ENCODE measurements around the gene MACC1. TPM values are rescaled to one million over a fixed set of nuclear protein-coding genes. Genes with fewer than 3 reads are reported as not detected.

MACC1 gene
- polyA plus RNA-seq, 2 donors = 4.9 to 5.6 TPM

DNA sequence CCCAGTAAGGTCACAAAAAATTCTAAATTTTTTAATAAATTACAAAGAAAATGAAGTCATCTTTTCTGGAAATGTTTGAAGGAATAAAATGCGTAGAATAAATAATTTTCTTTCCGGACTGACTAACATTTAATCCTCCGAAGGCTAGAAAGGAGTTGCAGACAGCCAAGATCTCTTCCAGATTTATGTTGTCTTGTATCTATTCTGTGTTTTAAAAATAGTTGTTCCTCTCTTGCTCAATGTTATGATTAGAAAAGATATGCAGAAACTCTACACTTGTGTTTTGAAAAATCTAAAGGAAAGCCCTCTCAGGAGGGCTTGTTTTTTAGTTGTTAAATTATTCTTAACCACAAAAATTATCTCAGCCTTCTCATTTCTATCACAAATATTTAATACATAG, 70.7 kb downstream of the MACC1 start:
- H3K27ac ChIP-seq (ENCODE audit: low read depth in 2 of 2, low read length in 1 of 2) = no peak overlapping the region

DNA sequence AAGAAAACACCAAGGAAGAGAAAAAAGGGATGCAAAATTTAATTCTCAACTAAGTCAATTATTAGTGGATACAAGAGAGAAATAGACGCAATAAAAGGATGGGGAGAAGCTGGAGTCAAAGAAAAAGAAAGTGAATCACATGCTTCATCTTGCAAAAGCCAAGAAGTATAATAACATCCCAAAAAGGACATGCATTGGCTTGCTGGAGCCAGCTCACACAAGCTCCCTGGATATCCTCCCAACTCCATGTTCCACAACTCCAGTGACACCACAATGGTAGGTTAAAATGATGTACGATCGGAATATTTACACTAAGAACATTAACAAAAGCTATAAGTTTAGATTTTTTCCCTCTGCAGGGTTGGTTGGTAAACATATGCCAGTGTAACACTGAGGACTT, 72.4 kb downstream of the MACC1 start:
- Histone ChIP-seq H3K4me1 (ENCODE audit: control insufficient read depth in 2 of 2, insufficient read depth in 2 of 2, low read length in 1 of 2) (no peaks in the 10 kb centered on the region), H3K27me3 (ENCODE audit: control insufficient read depth in 1 of 2, insufficient read depth in 2 of 2, low read length in 2 of 2) (no peaks in the 10 kb centered on the region), H3K36me3 (ENCODE audit: control insufficient read depth in 2 of 2, insufficient read depth in 2 of 2, low read length in 1 of 2) (no peaks in the 10 kb centered on the region), H3K9me3 (ENCODE audit: control insufficient read depth in 2 of 2, insufficient read depth in 1 of 2, low read depth in 1 of 2, low read length in 1 of 2) (no peaks in the 10 kb centered on the region), H3K27ac (ENCODE audit: low read depth in 2 of 2, low read length in 1 of 2) (no peak overlapping the region), H3K4me3 (ENCODE audit: low read depth in 1 of 2, low read length in 2 of 2) (no peak overlapping the region)
- WGBS, 2 donors = 60 to 76% methylated on average over 3 of the region's 3 CpGs

More for the DNA sequence above, 70.7 kb downstream of the MACC1 start:
- H3K9me3 ChIP-seq (ENCODE audit: control insufficient read depth in 2 of 2, insufficient read depth in 1 of 2, low read depth in 1 of 2, low read length in 1 of 2) = no peaks in the 10 kb centered on the region
- H3K36me3 ChIP-seq (ENCODE audit: control insufficient read depth in 2 of 2, insufficient read depth in 2 of 2, low read length in 1 of 2) = no peaks in the 10 kb centered on the region
- no peaks in the 10 kb centered on the region for H3K27me3 ChIP-seq (ENCODE audit: control insufficient read depth in 1 of 2, insufficient read depth in 2 of 2, low read length in 2 of 2)
- WGBS, 2 donors = 64 to 73% methylated on average over 3 of the region's 3 CpGs
- H3K4me3 ChIP-seq (ENCODE audit: low read depth in 1 of 2, low read length in 2 of 2) = no peak overlapping the region
- no peaks in the 10 kb centered on the region for H3K4me1 ChIP-seq (ENCODE audit: control insufficient read depth in 2 of 2, insufficient read depth in 2 of 2, low read length in 1 of 2)

DNA sequence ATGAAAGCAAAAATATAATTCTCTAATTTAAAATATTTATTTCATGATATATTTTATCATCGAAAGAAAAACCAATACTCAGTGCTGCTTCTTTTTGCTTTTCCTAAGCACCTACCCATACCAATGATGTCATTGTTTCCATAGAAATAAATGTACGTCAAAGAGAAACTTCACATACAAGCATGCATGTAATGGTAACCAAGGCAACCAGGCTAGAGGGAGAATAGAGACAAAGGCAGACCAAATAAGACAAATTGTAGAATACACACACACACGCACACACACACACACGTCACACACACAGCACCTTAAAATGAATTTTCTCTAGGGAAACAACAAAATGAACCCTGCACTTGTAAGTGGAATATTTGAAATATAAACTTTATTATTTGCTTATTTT, 75.5 kb downstream of the MACC1 start:
- WGBS, 2 donors = 75 to 80% methylated on average over 4 of the region's 4 CpGs
- Histone ChIP-seq H3K4me3 (ENCODE audit: low read depth in 1 of 2, low read length in 2 of 2) (no peak overlapping the region), H3K9me3 (ENCODE audit: control insufficient read depth in 2 of 2, insufficient read depth in 1 of 2, low read depth in 1 of 2, low read length in 1 of 2) (no peaks in the 10 kb centered on the region), H3K27ac (ENCODE audit: low read depth in 2 of 2, low read length in 1 of 2) (no peak overlapping the region), H3K36me3 (ENCODE audit: control insufficient read depth in 2 of 2, insufficient read depth in 2 of 2, low read length in 1 of 2) (no peaks in the 10 kb centered on the region), H3K27me3 (ENCODE audit: control insufficient read depth in 1 of 2, insufficient read depth in 2 of 2, low read length in 2 of 2) (no peaks in the 10 kb centered on the region), H3K4me1 (ENCODE audit: control insufficient read depth in 2 of 2, insufficient read depth in 2 of 2, low read length in 1 of 2) (no peaks in the 10 kb centered on the region)

DNA sequence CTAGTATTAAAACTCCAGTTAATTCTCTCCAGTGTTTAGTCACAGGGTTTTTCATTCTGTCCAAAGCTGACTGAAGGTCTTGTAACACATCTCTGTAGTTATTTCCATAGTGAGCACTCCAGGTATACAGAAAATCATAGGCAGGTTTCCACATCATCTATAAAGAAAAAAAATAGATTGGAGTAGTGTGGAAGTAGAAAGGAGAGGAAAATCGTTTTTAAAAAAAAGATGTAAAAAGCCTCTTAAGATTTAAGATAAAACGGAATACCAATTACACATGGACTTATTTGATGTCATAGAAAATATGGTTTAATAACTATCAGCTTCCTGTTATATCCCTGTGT, 76.2 kb downstream of the MACC1 start:
- Histone ChIP-seq H3K4me1 (ENCODE audit: control insufficient read depth in 2 of 2, insufficient read depth in 2 of 2, low read length in 1 of 2) (no peaks in the 10 kb centered on the region), H3K27ac (ENCODE audit: low read depth in 2 of 2, low read length in 1 of 2) (no peak overlapping the region), H3K9me3 (ENCODE audit: control insufficient read depth in 2 of 2, insufficient read depth in 1 of 2, low read depth in 1 of 2, low read length in 1 of 2) (no peaks in the 10 kb centered on the region), H3K4me3 (ENCODE audit: low read depth in 1 of 2, low read length in 2 of 2) (no peak overlapping the region), H3K36me3 (ENCODE audit: control insufficient read depth in 2 of 2, insufficient read depth in 2 of 2, low read length in 1 of 2) (no peaks in the 10 kb centered on the region), H3K27me3 (ENCODE audit: control insufficient read depth in 1 of 2, insufficient read depth in 2 of 2, low read length in 2 of 2) (no peaks in the 10 kb centered on the region)
- 75 to 82% methylated on average over 2 of the region's 2 CpGs for WGBS, 2 donors

DNA sequence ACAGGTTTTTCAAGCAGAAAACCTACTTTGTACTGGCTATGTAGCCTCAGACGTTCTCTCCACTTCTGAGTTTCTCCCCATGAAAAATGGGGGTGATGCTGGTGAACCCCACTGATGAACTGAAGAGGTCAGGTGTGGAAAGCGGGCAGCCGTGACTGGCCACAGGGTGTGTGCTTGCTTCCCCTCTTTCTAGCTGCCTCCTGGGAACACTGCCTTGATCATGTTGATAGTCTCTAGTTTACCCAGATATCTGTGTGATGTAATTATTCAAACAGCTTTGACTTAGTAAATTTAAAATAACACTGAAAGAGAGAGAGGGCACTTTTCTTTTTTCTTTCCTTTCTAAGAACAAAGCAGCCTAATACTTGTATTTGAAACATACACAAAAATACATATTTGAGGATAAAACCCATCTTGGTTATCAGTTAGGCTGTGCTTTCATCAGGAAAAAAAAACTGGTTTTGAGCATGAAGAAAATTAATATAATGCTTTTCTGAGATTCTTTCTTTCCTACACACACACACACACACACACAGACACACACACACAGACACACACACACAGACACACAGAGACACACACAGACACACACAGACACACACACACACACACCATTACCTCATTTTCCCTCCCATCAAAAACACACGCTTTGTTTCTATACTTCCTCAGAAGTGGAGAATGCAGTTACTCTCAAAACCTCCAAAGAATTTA, 76.7 kb downstream of the MACC1 start:
- WGBS, 2 donors = 55 to 64% methylated on average over 4 of the region's 4 CpGs
- H3K36me3 ChIP-seq (ENCODE audit: control insufficient read depth in 2 of 2, insufficient read depth in 2 of 2, low read length in 1 of 2) = no peaks in the 10 kb centered on the region
- no peak overlapping the region for H3K27ac ChIP-seq (ENCODE audit: low read depth in 2 of 2, low read length in 1 of 2)
- no peaks in the 10 kb centered on the region for H3K9me3 ChIP-seq (ENCODE audit: control insufficient read depth in 2 of 2, insufficient read depth in 1 of 2, low read depth in 1 of 2, low read length in 1 of 2)
- H3K27me3 ChIP-seq (ENCODE audit: control insufficient read depth in 1 of 2, insufficient read depth in 2 of 2, low read length in 2 of 2) = no peaks in the 10 kb centered on the region
- H3K4me3 ChIP-seq (ENCODE audit: low read depth in 1 of 2, low read length in 2 of 2) = no peak overlapping the region
- no peaks in the 10 kb centered on the region for H3K4me1 ChIP-seq (ENCODE audit: control insufficient read depth in 2 of 2, insufficient read depth in 2 of 2, low read length in 1 of 2)

DNA sequence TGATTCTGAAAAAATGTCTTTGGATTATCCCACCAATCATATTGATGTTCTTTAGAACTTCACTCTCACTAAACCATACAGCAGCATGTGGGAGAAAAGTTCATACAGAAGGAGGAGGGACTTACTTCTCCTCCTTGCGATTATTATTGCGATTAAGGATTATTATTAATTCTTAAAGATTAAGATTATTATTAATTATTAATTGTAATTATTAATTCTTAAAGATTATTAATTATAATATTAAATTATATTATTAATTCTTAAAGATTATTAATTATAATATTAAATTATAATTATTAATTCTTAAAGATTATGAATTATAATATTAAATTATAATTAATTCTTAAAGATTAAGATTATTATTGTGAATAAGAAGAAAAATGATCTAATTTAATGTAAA, 80.5 kb downstream of the MACC1 start:
- H3K27me3 ChIP-seq (ENCODE audit: control insufficient read depth in 1 of 2, insufficient read depth in 2 of 2, low read length in 2 of 2) = no peaks in the 10 kb centered on the region
- no peaks in the 10 kb centered on the region for H3K4me1 ChIP-seq (ENCODE audit: control insufficient read depth in 2 of 2, insufficient read depth in 2 of 2, low read length in 1 of 2)
- H3K27ac ChIP-seq (ENCODE audit: low read depth in 2 of 2, low read length in 1 of 2) = no peak overlapping the region
- WGBS, 2 donors = 98 to 99% methylated on average over 2 of the region's 2 CpGs
- H3K4me3 ChIP-seq (ENCODE audit: low read depth in 1 of 2, low read length in 2 of 2) = no peak overlapping the region
- H3K9me3 ChIP-seq (ENCODE audit: control insufficient read depth in 2 of 2, insufficient read depth in 1 of 2, low read depth in 1 of 2, low read length in 1 of 2) = no peaks in the 10 kb centered on the region
- no peaks in the 10 kb centered on the region for H3K36me3 ChIP-seq (ENCODE audit: control insufficient read depth in 2 of 2, insufficient read depth in 2 of 2, low read length in 1 of 2)

DNA sequence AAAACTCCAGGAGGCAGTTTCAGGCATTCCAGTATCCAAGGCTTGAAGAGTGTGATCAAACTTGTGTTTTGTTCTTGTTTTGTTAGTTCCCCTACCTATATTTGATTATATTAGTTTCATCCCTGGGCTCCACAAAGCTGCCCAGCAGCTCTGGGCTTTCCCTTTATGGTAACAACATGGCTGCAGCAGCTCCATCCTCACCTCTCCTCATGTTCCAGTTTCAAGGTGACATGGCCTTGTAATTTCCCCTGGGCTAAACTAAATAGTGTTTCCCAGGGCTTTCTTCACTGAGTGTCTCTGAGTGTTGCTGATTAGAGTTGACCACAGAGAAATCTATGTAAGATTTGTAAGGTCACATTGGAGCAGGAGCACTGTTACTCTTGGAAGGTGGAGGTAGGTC, 83.4 kb downstream of the MACC1 start:
- no peaks in the 10 kb centered on the region for H3K36me3 ChIP-seq (ENCODE audit: control insufficient read depth in 2 of 2, insufficient read depth in 2 of 2, low read length in 1 of 2)
- no peaks in the 10 kb centered on the region for H3K4me1 ChIP-seq (ENCODE audit: control insufficient read depth in 2 of 2, insufficient read depth in 2 of 2, low read length in 1 of 2)
- H3K27me3 ChIP-seq (ENCODE audit: control insufficient read depth in 1 of 2, insufficient read depth in 2 of 2, low read length in 2 of 2) = no peaks in the 10 kb centered on the region
- H3K4me3 ChIP-seq (ENCODE audit: low read depth in 1 of 2, low read length in 2 of 2) = no peak overlapping the region
- no peaks in the 10 kb centered on the region for H3K9me3 ChIP-seq (ENCODE audit: control insufficient read depth in 2 of 2, insufficient read depth in 1 of 2, low read depth in 1 of 2, low read length in 1 of 2)
- no peak overlapping the region for H3K27ac ChIP-seq (ENCODE audit: low read depth in 2 of 2, low read length in 1 of 2)

DNA sequence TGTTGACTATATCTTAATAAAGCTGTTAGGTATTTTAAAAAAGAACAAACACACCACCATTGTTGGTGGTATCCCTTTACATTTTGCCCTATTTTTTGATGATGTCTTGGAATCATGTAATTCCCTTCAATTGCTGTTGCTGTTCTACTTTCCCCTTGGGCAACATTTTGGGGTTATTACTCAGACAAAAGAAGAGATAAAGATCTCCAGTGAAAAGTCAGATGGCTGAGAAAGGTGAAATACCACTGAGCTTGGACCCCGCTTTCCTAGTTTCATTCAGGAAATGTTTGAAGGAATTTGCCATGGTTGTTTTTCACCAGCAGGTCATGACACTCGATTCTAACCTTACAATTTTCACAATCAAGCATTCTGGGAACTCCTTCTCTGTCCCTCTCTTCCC, 84.6 kb downstream of the MACC1 start:
- H3K36me3 ChIP-seq (ENCODE audit: control insufficient read depth in 2 of 2, insufficient read depth in 2 of 2, low read length in 1 of 2) = no peaks in the 10 kb centered on the region
- H3K4me1 ChIP-seq (ENCODE audit: control insufficient read depth in 2 of 2, insufficient read depth in 2 of 2, low read length in 1 of 2) = no peaks in the 10 kb centered on the region
- 80 to 84% methylated on average over 2 of the region's 2 CpGs for WGBS, 2 donors

DNA sequence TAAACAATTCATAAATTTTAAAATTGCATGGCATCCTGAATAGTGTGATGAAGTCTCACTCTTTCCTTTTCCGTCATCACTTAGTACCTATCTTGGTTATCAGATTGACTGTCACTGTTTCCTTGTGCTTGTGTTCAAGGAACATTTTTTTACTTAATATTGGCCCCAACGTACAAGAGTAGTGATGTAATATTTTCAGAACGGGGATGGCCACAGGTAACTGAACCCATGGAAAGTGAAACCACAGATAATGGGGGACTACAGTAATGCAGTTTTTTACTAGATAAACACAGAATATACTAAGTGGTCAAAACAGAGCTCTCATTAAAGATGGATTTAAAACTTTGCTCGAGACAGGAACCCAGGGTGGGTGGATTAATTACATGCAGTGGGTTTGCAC, 85.4 kb downstream of the MACC1 start:
- Histone ChIP-seq H3K27me3 (ENCODE audit: control insufficient read depth in 1 of 2, insufficient read depth in 2 of 2, low read length in 2 of 2) (no peaks in the 10 kb centered on the region), H3K36me3 (ENCODE audit: control insufficient read depth in 2 of 2, insufficient read depth in 2 of 2, low read length in 1 of 2) (no peaks in the 10 kb centered on the region), H3K4me3 (ENCODE audit: low read depth in 1 of 2, low read length in 2 of 2) (no peak overlapping the region), H3K4me1 (ENCODE audit: control insufficient read depth in 2 of 2, insufficient read depth in 2 of 2, low read length in 1 of 2) (no peaks in the 10 kb centered on the region), H3K9me3 (ENCODE audit: control insufficient read depth in 2 of 2, insufficient read depth in 1 of 2, low read depth in 1 of 2, low read length in 1 of 2) (no peaks in the 10 kb centered on the region), H3K27ac (ENCODE audit: low read depth in 2 of 2, low read length in 1 of 2) (no peak overlapping the region)
- WGBS, 2 donors = 77 to 86% methylated on average over 4 of the region's 4 CpGs

More for the DNA sequence above, 84.6 kb downstream of the MACC1 start:
- no peaks in the 10 kb centered on the region for H3K9me3 ChIP-seq (ENCODE audit: control insufficient read depth in 2 of 2, insufficient read depth in 1 of 2, low read depth in 1 of 2, low read length in 1 of 2)
- no peaks in the 10 kb centered on the region for H3K27me3 ChIP-seq (ENCODE audit: control insufficient read depth in 1 of 2, insufficient read depth in 2 of 2, low read length in 2 of 2)
- H3K27ac ChIP-seq (ENCODE audit: low read depth in 2 of 2, low read length in 1 of 2) = no peak overlapping the region
- no peak overlapping the region for H3K4me3 ChIP-seq (ENCODE audit: low read depth in 1 of 2, low read length in 2 of 2)

DNA sequence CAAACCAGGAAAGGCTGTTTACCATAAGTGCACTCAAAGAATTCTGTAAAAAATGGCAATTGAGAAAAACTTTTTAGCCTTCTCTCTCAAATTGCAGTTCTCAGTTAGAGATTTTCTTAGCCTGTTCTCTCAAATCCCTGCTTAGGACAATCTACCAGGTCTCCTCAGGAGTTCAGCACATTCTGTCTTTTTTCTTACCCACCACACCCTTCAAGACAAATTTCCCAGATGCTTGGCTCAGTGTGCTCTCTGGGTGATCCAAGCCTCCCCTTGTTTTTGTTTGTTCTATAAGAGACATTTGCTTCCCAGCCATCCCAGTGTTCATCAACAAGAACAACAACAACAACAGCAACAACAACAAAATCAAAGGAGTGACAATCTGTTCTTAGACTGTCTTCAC, 87.3 kb downstream of the MACC1 start:
- H3K4me3 ChIP-seq (ENCODE audit: low read depth in 1 of 2, low read length in 2 of 2) = no peak overlapping the region
- H3K4me1 ChIP-seq (ENCODE audit: control insufficient read depth in 2 of 2, insufficient read depth in 2 of 2, low read length in 1 of 2) = no peaks in the 10 kb centered on the region
- no peaks in the 10 kb centered on the region for H3K9me3 ChIP-seq (ENCODE audit: control insufficient read depth in 2 of 2, insufficient read depth in 1 of 2, low read depth in 1 of 2, low read length in 1 of 2)
- no peaks in the 10 kb centered on the region for H3K27me3 ChIP-seq (ENCODE audit: control insufficient read depth in 1 of 2, insufficient read depth in 2 of 2, low read length in 2 of 2)
- no peaks in the 10 kb centered on the region for H3K36me3 ChIP-seq (ENCODE audit: control insufficient read depth in 2 of 2, insufficient read depth in 2 of 2, low read length in 1 of 2)
- H3K27ac ChIP-seq (ENCODE audit: low read depth in 2 of 2, low read length in 1 of 2) = no peak overlapping the region
